WERI-Rb-1 (cell line): ENCODE measurements around the gene CRYL1.

Experiments used
- DNase-seq: peaks from one replicate; pipeline ENCODE4 v3.0.0-alpha.2; 2020
- H3K27ac ChIP-seq: fragments of 250-450 bp; sonication (Bioruptor Pico); 2 replicates; pipeline ENCODE4 v1.5.1; 2020; ENCODE audit warnings: mild to moderate bottlenecking, moderate library complexity
- H3K27me3 ChIP-seq: fragments of 250-450 bp; sonication (Bioruptor Pico); 2 replicates; pipeline ENCODE4 v1.5.1; 2021; ENCODE audit warnings: mild to moderate bottlenecking, low read depth, moderate library complexity; ENCODE audit not compliant: insufficient read depth, severe bottlenecking
- H3K36me3 ChIP-seq: fragments of 250-450 bp; sonication (Bioruptor Pico); 2 replicates; pipeline ENCODE4 v1.5.1; 2020; ENCODE audit warnings: mild to moderate bottlenecking, moderate library complexity
- H3K4me3 ChIP-seq: 2 replicates; pipeline ENCODE4 v1.5.1; 2011; ENCODE audit warnings: low read depth, mild to moderate bottlenecking, control low read depth, low read length
- H3K9me3 ChIP-seq: fragments of 250-450 bp; sonication (Bioruptor Pico); 2 replicates; pipeline ENCODE4 v1.5.1; 2021; ENCODE audit warnings: mild to moderate bottlenecking, moderate library complexity; ENCODE audit not compliant: severe bottlenecking
- TF ChIP-seq, protein P1 (sequence below): IDR thresholded peaks from 2 replicates; pipeline ENCODE4 v1.5.1; 2011; ENCODE audit warnings: low read depth, mild to moderate bottlenecking, control low read depth, inconsistent platforms, low read length

Gene CRYL1

DNA sequence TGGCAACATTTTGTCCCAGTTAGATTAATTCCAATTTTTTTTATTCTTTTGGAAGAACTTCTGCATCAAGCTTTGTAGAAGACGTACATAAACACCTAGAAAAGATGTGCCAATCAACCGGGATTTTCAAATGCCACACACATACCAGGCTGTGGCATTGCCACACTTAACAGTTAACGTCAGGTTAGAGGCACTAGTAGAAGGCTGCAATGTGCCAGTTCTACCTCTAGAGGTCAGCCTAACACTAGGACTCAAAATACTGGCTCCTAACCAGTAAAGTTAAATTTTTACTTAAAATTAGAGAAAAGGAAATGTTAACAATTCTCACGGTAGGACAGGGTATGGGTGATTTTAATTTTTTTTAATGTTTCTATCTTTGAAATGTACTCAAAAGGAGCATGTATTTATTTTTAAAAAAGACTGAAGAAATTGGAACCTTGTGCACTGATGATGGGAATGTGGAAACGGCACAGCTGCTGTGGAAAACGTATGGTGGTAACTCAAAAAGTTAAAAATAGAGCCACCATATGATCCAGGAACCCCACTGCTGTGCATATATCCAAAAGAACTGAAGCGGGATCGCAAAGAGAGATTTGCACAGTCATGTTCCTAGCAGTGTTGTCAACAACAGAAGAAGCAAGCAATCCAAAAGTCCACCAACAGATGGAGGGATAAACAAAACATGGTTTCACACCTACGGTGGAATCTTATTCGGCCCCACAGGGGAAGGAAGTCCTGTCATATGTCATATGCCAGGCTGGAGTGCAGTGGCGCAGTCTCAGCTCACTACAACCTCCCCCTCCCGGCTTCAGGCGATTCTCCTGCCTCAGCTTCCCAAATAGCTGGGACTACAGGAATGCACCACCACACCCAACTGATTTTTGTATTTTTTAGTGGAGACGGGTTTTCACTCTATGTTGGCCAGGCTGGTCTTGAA, 30.3 kb downstream of the CRYL1 start:
- DNase-seq: peak; percentile 51
- no peaks in the 10 kb centered on the region for H3K27me3 ChIP-seq
- TF ChIP-seq, protein P1, sequence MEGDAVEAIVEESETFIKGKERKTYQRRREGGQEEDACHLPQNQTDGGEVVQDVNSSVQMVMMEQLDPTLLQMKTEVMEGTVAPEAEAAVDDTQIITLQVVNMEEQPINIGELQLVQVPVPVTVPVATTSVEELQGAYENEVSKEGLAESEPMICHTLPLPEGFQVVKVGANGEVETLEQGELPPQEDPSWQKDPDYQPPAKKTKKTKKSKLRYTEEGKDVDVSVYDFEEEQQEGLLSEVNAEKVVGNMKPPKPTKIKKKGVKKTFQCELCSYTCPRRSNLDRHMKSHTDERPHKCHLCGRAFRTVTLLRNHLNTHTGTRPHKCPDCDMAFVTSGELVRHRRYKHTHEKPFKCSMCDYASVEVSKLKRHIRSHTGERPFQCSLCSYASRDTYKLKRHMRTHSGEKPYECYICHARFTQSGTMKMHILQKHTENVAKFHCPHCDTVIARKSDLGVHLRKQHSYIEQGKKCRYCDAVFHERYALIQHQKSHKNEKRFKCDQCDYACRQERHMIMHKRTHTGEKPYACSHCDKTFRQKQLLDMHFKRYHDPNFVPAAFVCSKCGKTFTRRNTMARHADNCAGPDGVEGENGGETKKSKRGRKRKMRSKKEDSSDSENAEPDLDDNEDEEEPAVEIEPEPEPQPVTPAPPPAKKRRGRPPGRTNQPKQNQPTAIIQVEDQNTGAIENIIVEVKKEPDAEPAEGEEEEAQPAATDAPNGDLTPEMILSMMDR: peak; percentile 88
- H3K4me3 ChIP-seq: peak overlapping the region; percentile 14
- peaks cover 7% of the 10 kb centered on the region for H3K9me3 ChIP-seq
- H3K27ac ChIP-seq: no peak overlapping the region
- no peaks in the 10 kb centered on the region for H3K36me3 ChIP-seq

GRCh38 chr13:20494656-20495055, 31.0 kb downstream of the CRYL1 start:
- H3K4me3 ChIP-seq: no peak overlapping the region
- no peaks in the 10 kb centered on the region for H3K27me3 ChIP-seq
- peaks cover 3% of the 10 kb centered on the region for H3K9me3 ChIP-seq
- H3K36me3 ChIP-seq: no peaks in the 10 kb centered on the region
- no peak overlapping the region for H3K27ac ChIP-seq
- no peak for DNase-seq
- TF ChIP-seq, protein P1: no peak

DNA sequence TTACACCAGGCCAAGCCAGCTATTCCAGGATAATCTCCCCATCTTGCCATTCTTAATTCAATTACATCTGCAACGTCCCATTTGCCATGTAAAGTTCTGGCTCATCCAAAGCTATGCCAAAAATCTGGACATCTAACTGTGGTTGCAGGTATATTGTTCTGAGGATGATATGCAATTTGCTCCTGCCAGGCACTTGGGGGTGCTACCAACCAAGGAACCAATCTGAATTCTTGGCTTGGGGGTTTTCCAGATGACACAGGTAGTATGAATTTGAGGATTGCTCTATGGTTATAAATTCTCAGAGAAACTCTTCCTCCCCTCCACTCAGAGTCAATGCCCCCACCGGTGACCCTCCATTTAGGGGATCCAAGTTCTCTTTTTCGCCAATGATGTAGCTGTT, 33.0 kb downstream of the CRYL1 start:
- H3K27me3 ChIP-seq: no peaks in the 10 kb centered on the region
- no peaks in the 10 kb centered on the region for H3K36me3 ChIP-seq
- DNase-seq: peak; percentile 48
- no peak overlapping the region for H3K4me3 ChIP-seq
- TF ChIP-seq, protein P1: peak; percentile 60
- no peak overlapping the region for H3K27ac ChIP-seq
- H3K9me3 ChIP-seq: no peaks in the 10 kb centered on the region

DNA sequence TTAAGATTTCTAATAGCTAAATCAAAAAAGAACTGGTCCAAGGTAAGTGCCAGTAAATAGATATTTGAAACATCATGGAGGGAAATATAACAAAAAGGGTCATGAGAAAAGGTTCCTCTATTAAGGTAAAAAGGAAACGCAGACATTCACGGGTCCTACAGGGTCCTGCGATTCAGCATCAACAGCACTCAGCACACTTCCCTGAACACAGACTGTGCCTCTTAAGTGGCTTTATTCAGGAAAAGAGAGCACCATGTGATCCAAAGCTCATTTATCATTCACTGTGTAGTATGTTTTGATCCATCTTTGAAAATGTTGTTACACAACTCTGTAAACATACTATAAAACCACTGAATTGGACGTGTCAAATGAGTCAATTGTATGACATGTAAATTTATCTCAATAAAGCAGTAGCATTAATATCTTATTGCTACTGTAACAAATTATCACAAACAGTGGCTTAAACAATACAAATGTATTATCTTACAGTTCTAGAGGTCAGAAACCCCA, 33.7 kb downstream of the CRYL1 start:
- DNase-seq: no peak

DNA sequence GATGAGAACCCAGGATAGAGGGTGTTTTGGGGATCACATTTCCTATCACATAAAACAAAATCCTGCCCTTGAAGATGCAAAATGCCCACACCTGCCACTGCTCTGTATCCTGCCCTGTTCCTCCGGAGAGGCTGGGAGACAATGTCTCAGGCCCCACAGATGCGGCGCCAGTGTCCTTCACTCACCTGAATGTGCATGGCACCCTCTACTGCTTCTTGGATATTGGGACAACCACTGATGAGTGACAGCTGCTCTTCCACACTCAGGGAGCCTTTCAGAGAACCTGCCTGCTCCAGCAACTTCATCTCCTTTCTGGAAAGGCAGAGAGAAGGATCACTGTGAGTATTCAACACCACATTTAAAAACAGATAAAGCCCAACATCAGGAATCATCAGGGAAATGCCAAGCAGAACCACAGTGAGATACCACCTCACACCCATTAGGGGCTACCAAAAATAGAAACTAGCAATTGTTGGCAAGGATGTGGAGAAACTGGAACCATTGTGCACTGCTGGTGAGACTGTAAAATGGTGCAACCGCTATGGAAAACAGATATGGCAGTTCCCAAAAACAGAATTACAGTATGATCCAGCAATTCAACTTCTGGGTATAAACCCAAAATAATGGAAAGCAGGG, 36.4 kb downstream of the CRYL1 start:
- no peak for DNase-seq
- no peaks in the 10 kb centered on the region for H3K9me3 ChIP-seq
- H3K36me3 ChIP-seq: no peaks in the 10 kb centered on the region
- TF ChIP-seq, protein P1: peak; percentile 26; the same call in 1 of the 2 replicates
- H3K27ac ChIP-seq: no peak overlapping the region
- H3K4me3 ChIP-seq: no peak overlapping the region
- no peaks in the 10 kb centered on the region for H3K27me3 ChIP-seq

More for the DNA sequence above, 33.7 kb downstream of the CRYL1 start:
- no peak overlapping the region for H3K27ac ChIP-seq
- H3K4me3 ChIP-seq: no peak overlapping the region
- no peaks in the 10 kb centered on the region for H3K27me3 ChIP-seq
- no peaks in the 10 kb centered on the region for H3K36me3 ChIP-seq
- no peaks in the 10 kb centered on the region for H3K9me3 ChIP-seq
- TF ChIP-seq, protein P1: no peak
